Calu3 (cell line): ENCODE measurements around the gene EIF4B. TPM values are rescaled to one million over a fixed set of nuclear protein-coding genes. Genes with fewer than 3 reads are reported as not detected.
A peak's percentile ranks its signal among the peaks of the same experiment; 100 is the strongest.

Source experiments
- BruUV-seq: library from RNA; stranded (reverse); fragments of 400-500 nt; replicated peaks from 2 replicates; lab custom pipeline; 2021; lab: Mats Ljungman, UMichigan
- CTCF ChIA-PET: fragments of 300-600 bp; sonication (Branson Sonifier 250); formaldehyde crosslinking; loops from one replicate; lab custom pipeline; 2022; ENCODE audit warnings: antibody characterized with exemption; lab: Charles Lee
- DNase-seq: peaks from one replicate; pipeline ENCODE4 v3.0.0; 2022
- H3K27ac Mint-ChIP-seq: one replicate; pipeline ENCODE4 v1.8.0; 2022; ENCODE audit warnings: mixed read lengths; ENCODE audit not compliant: unreplicated experiment
- H3K27me3 Mint-ChIP-seq: one replicate; pipeline ENCODE4 v1.8.0; 2022; ENCODE audit warnings: mixed read lengths; ENCODE audit not compliant: unreplicated experiment
- H3K36me3 Mint-ChIP-seq: one replicate; pipeline ENCODE4 v1.8.0; 2022; ENCODE audit warnings: mild to moderate bottlenecking, moderate library complexity, mixed read lengths; ENCODE audit not compliant: insufficient read depth, unreplicated experiment
- H3K4me1 Mint-ChIP-seq: one replicate; pipeline ENCODE4 v1.8.0; 2022; ENCODE audit warnings: mild to moderate bottlenecking, low read depth, mixed read lengths; ENCODE audit not compliant: unreplicated experiment
- H3K4me3 Mint-ChIP-seq: one replicate; pipeline ENCODE4 v1.8.0; 2022; ENCODE audit warnings: mild to moderate bottlenecking, low read depth, moderate library complexity, mixed read lengths; ENCODE audit not compliant: unreplicated experiment
- H3K9me3 Mint-ChIP-seq: one replicate; pipeline ENCODE4 v1.8.0; 2022; ENCODE audit warnings: low read depth, mixed read lengths; ENCODE audit not compliant: unreplicated experiment
- CTCF ChIP-seq: fragments of 200-600 bp; IDR thresholded peaks from one replicate; pipeline ENCODE4 v1.8.0; 2022; ENCODE audit warnings: antibody characterized with exemption; ENCODE audit not compliant: unreplicated experiment
- intact Hi-C: fragments of 100-400 bp; cut with micrococcal nuclease; formaldehyde crosslinking; loops from one replicate; pipeline ENCODE4 v1.10.0; 2022; ENCODE audit not compliant: unreplicated experiment
- total RNA-seq: library from RNA; stranded (reverse); gene quantifications from 2 replicates; pipeline ENCODE4 v1.2.3, GENCODE V29; 2022

EIF4B gene
- total RNA-seq, 1 experiment from 2014 or later: 272 TPM

GRCh38 chr12:53065470-53065869, 59.2 kb downstream of the EIF4B start:
- H3K9me3 Mint-ChIP-seq: no peaks in the 10 kb centered on the region
- H3K4me1 Mint-ChIP-seq: peaks cover 24% of the 10 kb centered on the region
- no TSS peak for BruUV-seq
- intact Hi-C loops: loop anchor here (5.0 kb wide), 1 partner anchor 127 kb away; no protein-coding TSS in a partner anchor
- TF ChIP-seq CTCF: no peak
- CTCF ChIA-PET: interaction anchor here (0.6 to 2.1 kb wide), 10 partner anchors 11 to 230 kb away, joined by 3 to 39 read pairs (median 8); partner anchors contain the start of genes CSAD, IGFBP6, PFDN5 and SOAT2
- no peaks in the 10 kb centered on the region for H3K27me3 Mint-ChIP-seq
- no peak for DNase-seq
- H3K27ac Mint-ChIP-seq: no peak overlapping the region
- H3K36me3 Mint-ChIP-seq: peaks cover 23% of the 10 kb centered on the region
- H3K4me3 Mint-ChIP-seq: no peak overlapping the region

- Mint-ChIP-seq H3K36me3 (peaks cover 20% of the 10 kb centered on the region), H3K4me3 (no peak overlapping the region), H3K27ac (peak overlapping the region; percentile 54), H3K9me3 (no peaks in the 10 kb centered on the region), H3K4me1 (peaks cover 20% of the 10 kb centered on the region), H3K27me3 (no peaks in the 10 kb centered on the region)
- DNase-seq: peak; percentile 75
- TF ChIP-seq CTCF: peak; percentile 77
- no TSS peak for BruUV-seq
- intact Hi-C loops: loop anchor here (2.0 to 5.0 kb wide), 2 partner anchors 33 to 126 kb away; no protein-coding TSS in a partner anchor
- CTCF ChIA-PET: interaction anchor here (0.6 to 2.1 kb wide), 12 partner anchors 12 to 229 kb away, joined by 3 to 39 read pairs (median 6); partner anchors contain the start of genes CSAD, IGFBP6, PFDN5 and SOAT2
These were observed 60.0 kb downstream of the EIF4B start for GRCh38 chr12:53065975-53066931.

GRCh38 chr12:53067074-53067992, 61.1 kb downstream of the EIF4B start:
- Mint-ChIP-seq H3K27ac (no peak overlapping the region), H3K9me3 (no peaks in the 10 kb centered on the region), H3K4me1 (peaks cover 9% of the 10 kb centered on the region), H3K36me3 (peaks cover 13% of the 10 kb centered on the region), H3K27me3 (no peaks in the 10 kb centered on the region), H3K4me3 (no peak overlapping the region)
- no peak for TF ChIP-seq CTCF
- CTCF ChIA-PET: interaction anchor here (0.7 to 2.1 kb wide), 2 partner anchors 32 to 121 kb away, joined by 4 to 39 read pairs; partner anchors contain the start of gene IGFBP6
- no peak for DNase-seq
- no TSS peak for BruUV-seq
- intact Hi-C loops: loop anchor here (2.0 to 5.0 kb wide), 2 partner anchors 31 to 125 kb away; no protein-coding TSS in a partner anchor
